Right ventricle myocardium inferior (tissue), 1 donor: ENCODE data around the gene SPRED1. TPM values are rescaled to one million over a fixed set of nuclear protein-coding genes. Genes with fewer than 3 reads are reported as not detected.

Experiments used
- ATAC-seq: fragments of 200-7000 bp; cut with Tn5 transposase; one replicate; pipeline ENCODE4 v1.9.1; 2020; ENCODE audit warnings: mild to moderate bottlenecking, moderate library complexity
- DNase-seq: peaks from one replicate; pipeline ENCODE4 v3.0.0; 2021; ENCODE audit errors: missing footprints
- intact Hi-C: fragments of 100-400 bp; cut with DNase I; formaldehyde crosslinking; loops from one replicate; pipeline ENCODE4 v1.11.0; 2022
- total RNA-seq: library from RNA; stranded (reverse); fragmentation: NEBNext Ultra II Directional; extraction: Animal tissue kit (Norgen Biotek cat#: 25700); gene quantifications from one replicate; pipeline ENCODE4 v1.2.1, GENCODE V29; 2021
- donor health status: DM: no; HTN: yes; CAD: no; lungs with severe emphysema.

Gene SPRED1
- total RNA-seq, 1 donor from 2014 or later = 9.9 TPM

DNA sequence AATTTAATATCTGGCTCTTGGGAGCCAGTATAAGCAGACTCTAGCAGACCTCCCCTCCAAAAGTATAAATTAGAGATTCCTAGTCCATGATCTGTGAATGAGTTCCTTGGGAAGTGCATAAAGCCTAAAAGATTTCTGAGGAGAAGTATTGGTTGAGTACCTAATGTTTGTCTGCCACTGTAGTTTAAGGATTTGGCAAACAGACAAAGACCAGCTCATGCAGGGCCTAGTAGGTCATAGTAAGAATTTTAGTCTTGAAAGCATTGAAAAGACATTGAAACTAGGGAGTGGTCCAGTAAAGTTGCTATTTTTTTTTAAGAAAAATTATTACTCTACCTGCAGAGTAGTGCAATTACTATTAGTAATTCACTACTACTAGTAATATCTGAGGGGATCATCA lies 67.5 kb downstream of the SPRED1 start:
- ATAC-seq (no peak), DNase-seq (no peak)
- intact Hi-C loops = no loop called here

- intact Hi-C loops = no loop called here
- no peak for ATAC-seq
Observed at GRCh38 chr15:38320866-38321265, 68.2 kb downstream of the SPRED1 start.

DNA sequence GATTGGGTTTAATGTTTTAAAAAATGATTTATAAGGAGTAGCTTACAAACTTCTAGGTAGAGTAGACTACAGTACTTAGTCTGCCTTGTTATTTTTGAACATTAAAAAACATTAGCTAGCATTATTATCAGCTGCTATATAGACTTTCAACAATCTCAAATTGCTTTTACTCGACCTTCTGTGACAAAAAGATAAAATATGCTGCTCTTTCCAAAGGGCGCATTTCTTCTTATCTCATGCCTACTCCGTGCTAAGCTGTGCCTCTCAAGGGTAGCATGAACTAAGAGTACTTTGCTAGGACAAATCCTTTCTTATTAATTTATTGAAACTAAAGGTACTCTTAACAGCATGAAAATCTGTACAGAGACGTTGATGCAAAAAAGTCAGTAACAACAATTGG lies 71.3 kb downstream of the SPRED1 start:
- no peak for ATAC-seq
- intact Hi-C loops = no loop called here
- no peak for DNase-seq

More at GRCh38 chr15:38320866-38321265, 68.2 kb downstream of the SPRED1 start:
- no peak for DNase-seq

- DNase-seq (no peak), ATAC-seq (no peak)
- intact Hi-C loops = no loop called here
Observed at GRCh38 chr15:38324939-38325647, 72.5 kb downstream of the SPRED1 start.

GRCh38 chr15:38325648-38325990 lies 73.0 kb downstream of the SPRED1 start:
- ATAC-seq (no peak), DNase-seq (no peak)
- intact Hi-C loops = no loop called here

DNA sequence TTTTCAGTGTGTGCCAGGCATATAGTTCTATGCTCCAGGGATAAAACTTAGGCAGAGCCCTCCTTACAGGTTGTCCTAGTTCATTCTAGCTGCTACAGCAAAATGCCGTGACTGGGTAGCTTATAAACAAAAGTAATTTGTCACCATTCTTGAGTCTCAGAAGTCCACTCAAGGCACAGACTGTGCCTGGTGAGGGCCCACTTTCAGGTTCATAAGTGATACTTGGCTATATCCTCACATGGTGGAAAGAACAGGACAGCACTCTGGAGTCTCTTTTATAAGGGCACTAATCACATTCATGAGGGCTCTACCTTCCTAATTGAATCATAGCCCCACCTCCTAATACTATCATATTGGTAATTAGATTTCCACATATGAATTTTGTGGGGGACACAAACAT lies 80.1 kb downstream of the SPRED1 start:
- DNase-seq = no peak
- intact Hi-C loops = no loop called here
- no peak for ATAC-seq

- no peak for DNase-seq
- ATAC-seq = no peak
- intact Hi-C loops = no loop called here
Observed at GRCh38 chr15:38335116-38335515, 82.5 kb downstream of the SPRED1 start.

DNA sequence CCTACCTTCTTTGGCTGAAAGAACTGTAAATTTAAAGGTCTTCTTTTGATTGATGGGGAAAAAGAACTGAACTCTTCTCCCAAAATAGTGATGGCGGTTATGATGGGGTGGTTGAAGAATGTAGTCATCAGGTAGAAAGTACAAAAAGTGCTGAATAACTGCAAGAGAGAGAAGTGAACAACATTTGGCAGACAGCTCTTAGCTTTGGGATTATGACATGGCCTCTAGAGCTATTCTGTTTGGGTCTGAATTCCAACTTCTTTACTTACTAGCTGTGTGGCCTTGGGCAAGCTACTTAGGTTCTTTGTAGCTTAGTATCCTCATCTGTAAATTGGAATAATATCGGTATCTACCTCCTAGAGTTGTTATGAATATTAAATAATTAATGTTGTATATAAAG lies 91.7 kb downstream of the SPRED1 start:
- ATAC-seq (no peak), DNase-seq (no peak)
- intact Hi-C loops = no loop called here

GRCh38 chr15:38349251-38349650 lies 96.6 kb downstream of the SPRED1 start:
- ATAC-seq = no peak
- intact Hi-C loops = no loop called here
- no peak for DNase-seq

- intact Hi-C loops = loop anchor here (5.0 kb wide), 3 partner anchors 36 to 279 kb away; partner anchors contain the start of gene SPRED1
- no peak for ATAC-seq
Observed at GRCh38 chr15:38351466-38351865, 98.8 kb downstream of the SPRED1 start.

GRCh38 chr15:38354315-38354929 lies 101.8 kb downstream of the SPRED1 start:
- ATAC-seq (peak; percentile 56), DNase-seq (no peak)
- intact Hi-C loops = loop anchor here (2.0 to 5.0 kb wide), 5 partner anchors 33 to 360 kb away; partner anchors contain the start of gene SPRED1

More at GRCh38 chr15:38351466-38351865, 98.8 kb downstream of the SPRED1 start:
- no peak for DNase-seq

- ATAC-seq (no peak), DNase-seq (no peak)
- intact Hi-C loops = no loop called here
Observed at GRCh38 chr15:38362355-38362754, 109.7 kb downstream of the SPRED1 start.

DNA sequence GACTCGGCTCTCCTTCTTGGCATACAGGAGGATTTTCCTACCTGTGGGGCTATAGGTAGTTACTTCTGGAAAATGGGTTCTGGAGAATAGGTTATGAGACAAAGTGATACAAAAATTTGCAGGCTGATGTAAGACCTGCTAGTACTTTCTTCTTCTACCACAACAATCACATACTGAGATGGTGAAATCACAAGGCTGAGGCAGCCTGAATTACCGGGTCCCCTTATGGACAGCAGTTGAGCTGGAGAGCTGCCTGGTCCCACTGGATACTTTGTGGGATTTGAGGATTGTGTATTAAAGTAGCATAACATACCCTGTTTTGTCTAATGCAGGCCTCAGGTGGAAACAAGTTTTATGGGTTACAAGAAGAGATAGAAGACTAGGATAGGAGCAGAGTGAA lies 114.8 kb downstream of the SPRED1 start:
- intact Hi-C loops = no loop called here
- ATAC-seq = no peak
- no peak for DNase-seq

- intact Hi-C loops = no loop called here
- no peak for ATAC-seq
- DNase-seq = no peak
Observed at GRCh38 chr15:38369936-38370478, 117.4 kb downstream of the SPRED1 start.

GRCh38 chr15:38373016-38373415 lies 120.4 kb downstream of the SPRED1 start:
- DNase-seq (no peak), ATAC-seq (no peak)
- intact Hi-C loops = no loop called here

- DNase-seq = no peak
- no peak for ATAC-seq
- intact Hi-C loops = no loop called here
Observed at GRCh38 chr15:38374029-38374428, 121.4 kb downstream of the SPRED1 start.

- DNase-seq = no peak
- peak; percentile 47 for ATAC-seq
- intact Hi-C loops = no loop called here
Observed at GRCh38 chr15:38374556-38374955, 121.9 kb downstream of the SPRED1 start.

- ATAC-seq (no peak), DNase-seq (no peak)
- intact Hi-C loops = no loop called here
Observed at GRCh38 chr15:38376081-38376480, 123.4 kb downstream of the SPRED1 start.

- ATAC-seq (peak; percentile 27), DNase-seq (no peak)
- intact Hi-C loops = no loop called here
Observed at GRCh38 chr15:38377636-38378035, 125.0 kb downstream of the SPRED1 start.

DNA sequence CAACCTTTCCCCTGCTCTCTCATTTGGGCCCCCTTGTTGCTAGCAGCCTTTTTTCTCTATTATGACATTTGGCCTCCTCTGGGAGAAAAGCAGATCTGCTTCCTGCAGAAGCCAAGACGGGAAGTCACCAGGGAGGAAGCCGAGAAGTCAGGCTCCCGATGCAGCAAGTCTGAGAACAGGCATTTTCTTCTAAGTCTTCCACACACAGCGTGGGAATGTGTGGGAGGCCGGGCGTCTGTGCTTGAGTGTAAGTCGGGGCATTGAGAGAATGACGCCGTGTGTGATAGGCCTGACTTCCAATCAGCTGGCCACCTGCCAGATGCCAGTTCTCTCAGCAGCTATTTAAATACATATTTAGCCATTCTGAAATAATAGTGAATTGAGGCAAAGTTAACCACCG lies 125.5 kb downstream of the SPRED1 start:
- peak; percentile 86 for DNase-seq
- intact Hi-C loops = no loop called here
- peak; percentile 84 for ATAC-seq
